Activated CD8-positive, alpha-beta T cell treated with anti-CD3 and anti-CD28 coated beads for 36 hours (primary cell): ENCODE measurements around the gene NWD2. TPM values are rescaled to one million over a fixed set of nuclear protein-coding genes. Genes with fewer than 3 reads are reported as not detected.
A peak's percentile ranks its signal among the peaks of the same experiment; 100 is the strongest.

Experiments
- ATAC-seq: fragments of 200-7000 bp; cut with Tn5 transposase; one replicate; pipeline ENCODE4 v1.10.0; 2021; ENCODE audit warnings: mild to moderate bottlenecking, moderate library complexity
- CTCF ChIA-PET: fragments of 350-600 bp; sonication (Branson Sonifier 250); formaldehyde crosslinking; loops from one replicate; lab custom pipeline; 2021; ENCODE audit warnings: antibody characterized with exemption; lab: Charles Lee
- POLR2A ChIA-PET: fragments of 350-600 bp; sonication (Branson Sonifier 250); formaldehyde crosslinking; loops from one replicate; lab custom pipeline; 2021; ENCODE audit warnings: antibody characterized with exemption; lab: Charles Lee
- DNase-seq: peaks from one replicate; pipeline ENCODE4 v3.0.0-alpha.2; 2020
- H3K27ac Mint-ChIP-seq: one replicate; pipeline ENCODE4 v1.8.0; 2021; ENCODE audit warnings: mild to moderate bottlenecking, mixed read lengths
- H3K27me3 Mint-ChIP-seq: one replicate; pipeline ENCODE4 v1.8.0; 2021; ENCODE audit warnings: mixed read lengths
- H3K36me3 Mint-ChIP-seq: one replicate; pipeline ENCODE4 v1.8.0; 2021; ENCODE audit warnings: low read depth, mixed read lengths
- H3K4me1 Mint-ChIP-seq: one replicate; pipeline ENCODE4 v1.8.0; 2021; ENCODE audit warnings: low read depth, mixed read lengths
- H3K4me3 Mint-ChIP-seq: one replicate; pipeline ENCODE4 v1.8.0; 2021; ENCODE audit warnings: mild to moderate bottlenecking, moderate library complexity, mixed read lengths
- H3K9me3 Mint-ChIP-seq: one replicate; pipeline ENCODE4 v1.8.0; 2021; ENCODE audit warnings: mixed read lengths
- intact Hi-C: fragments of 100-400 bp; cut with micrococcal nuclease; formaldehyde crosslinking; loops from one replicate; pipeline ENCODE4 v1.10.0; 2022
- total RNA-seq, 2 experiments: library from RNA; stranded (reverse); gene quantifications; one replicate each; pipeline ENCODE4 v1.2.3, GENCODE V29; 2021
- TF ChIP-seq, protein P1 (sequence below): fragments of 200-600 bp; IDR thresholded peaks from one replicate; pipeline ENCODE4 v1.8.0; 2022; ENCODE audit warnings: antibody characterized with exemption, mild to moderate bottlenecking

The NWD2 gene
- total RNA-seq, 2 experiments from 2014 or later = not detected

DNA sequence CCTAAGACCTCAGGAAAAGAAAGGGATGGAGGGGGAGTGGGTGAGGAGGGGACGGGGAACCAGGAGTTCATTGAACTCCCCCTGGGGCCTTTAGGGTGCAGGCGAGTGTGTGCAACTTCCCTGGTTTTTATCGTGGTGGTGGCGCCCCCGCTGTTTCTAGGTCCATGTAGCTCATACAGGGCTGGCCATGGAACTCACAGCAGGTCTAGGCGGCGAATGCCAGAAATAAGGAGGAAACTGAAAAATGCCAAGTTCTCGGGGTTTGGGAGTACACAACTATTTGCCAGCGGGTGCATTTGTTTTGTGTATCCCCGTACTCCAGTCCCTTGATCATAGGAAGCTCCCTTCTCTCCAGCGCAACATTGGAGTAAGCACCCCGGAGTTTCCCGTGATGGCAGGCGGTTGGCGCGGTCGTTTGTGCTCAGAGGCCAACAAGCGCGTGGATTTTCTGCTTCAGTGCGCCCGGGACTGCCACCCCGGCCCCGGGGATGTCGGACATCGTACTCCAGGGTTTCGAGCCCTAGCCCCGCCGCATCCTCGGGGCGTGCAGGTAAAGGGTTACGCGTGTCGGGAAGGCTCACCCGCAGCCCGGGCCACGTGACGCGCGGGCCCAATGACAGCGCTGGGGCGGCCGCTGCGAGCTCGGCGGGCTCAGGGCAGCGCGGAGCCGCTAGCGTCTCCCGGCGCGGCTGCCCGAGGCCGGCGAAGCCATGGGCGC, 208.9 kb downstream of the NWD2 start:
- H3K4me3 Mint-ChIP-seq = peak overlapping the region; percentile 59

GRCh38 chr4:37453999-37454800, 209.7 kb downstream of the NWD2 start:
- no peaks in the 10 kb centered on the region for H3K36me3 Mint-ChIP-seq
- DNase-seq (no peak), ATAC-seq (no peak)
- intact Hi-C loops = loop anchor here (1.0 to 10.0 kb wide), 2 partner anchors 112 to 341 kb away; no protein-coding TSS in a partner anchor
- H3K27me3 Mint-ChIP-seq = peaks cover 47% of the 10 kb centered on the region
- H3K4me1 Mint-ChIP-seq = peaks cover 15% of the 10 kb centered on the region
- no peak overlapping the region for H3K4me3 Mint-ChIP-seq
- no peak overlapping the region for H3K27ac Mint-ChIP-seq
- ChIA-PET POLR2A (interaction anchor here (0.6 to 1.9 kb wide), 2 partner anchors 110 to 438 kb away, joined by 3 to 4 read pairs; no protein-coding TSS in a partner anchor), CTCF (interaction anchor here (0.7 to 6.2 kb wide), 15 partner anchors 11 to 343 kb away, joined by 3 to 47 read pairs (median 4); no protein-coding TSS in a partner anchor)
- TF ChIP-seq, protein P1, sequence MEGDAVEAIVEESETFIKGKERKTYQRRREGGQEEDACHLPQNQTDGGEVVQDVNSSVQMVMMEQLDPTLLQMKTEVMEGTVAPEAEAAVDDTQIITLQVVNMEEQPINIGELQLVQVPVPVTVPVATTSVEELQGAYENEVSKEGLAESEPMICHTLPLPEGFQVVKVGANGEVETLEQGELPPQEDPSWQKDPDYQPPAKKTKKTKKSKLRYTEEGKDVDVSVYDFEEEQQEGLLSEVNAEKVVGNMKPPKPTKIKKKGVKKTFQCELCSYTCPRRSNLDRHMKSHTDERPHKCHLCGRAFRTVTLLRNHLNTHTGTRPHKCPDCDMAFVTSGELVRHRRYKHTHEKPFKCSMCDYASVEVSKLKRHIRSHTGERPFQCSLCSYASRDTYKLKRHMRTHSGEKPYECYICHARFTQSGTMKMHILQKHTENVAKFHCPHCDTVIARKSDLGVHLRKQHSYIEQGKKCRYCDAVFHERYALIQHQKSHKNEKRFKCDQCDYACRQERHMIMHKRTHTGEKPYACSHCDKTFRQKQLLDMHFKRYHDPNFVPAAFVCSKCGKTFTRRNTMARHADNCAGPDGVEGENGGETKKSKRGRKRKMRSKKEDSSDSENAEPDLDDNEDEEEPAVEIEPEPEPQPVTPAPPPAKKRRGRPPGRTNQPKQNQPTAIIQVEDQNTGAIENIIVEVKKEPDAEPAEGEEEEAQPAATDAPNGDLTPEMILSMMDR = no peak
- no peaks in the 10 kb centered on the region for H3K9me3 Mint-ChIP-seq

More for the DNA sequence above, 208.9 kb downstream of the NWD2 start:
- peak; percentile 48 for DNase-seq
- ATAC-seq = peak; percentile 91
- intact Hi-C loops = loop anchor here (1.0 to 10.0 kb wide), 2 partner anchors 113 to 341 kb away; no protein-coding TSS in a partner anchor
- Mint-ChIP-seq H3K9me3 (no peaks in the 10 kb centered on the region), H3K36me3 (no peaks in the 10 kb centered on the region), H3K27me3 (peaks cover 42% of the 10 kb centered on the region), H3K4me1 (peaks cover 15% of the 10 kb centered on the region), H3K27ac (no peak overlapping the region)
- CTCF ChIA-PET = interaction anchor here (0.7 to 6.2 kb wide), 24 partner anchors 11 to 582 kb away, joined by 3 to 47 read pairs (median 4); no protein-coding TSS in a partner anchor
- POLR2A ChIA-PET = interaction anchor here (0.6 to 1.9 kb wide), 2 partner anchors 111 to 439 kb away, joined by 3 to 4 read pairs; no protein-coding TSS in a partner anchor
- TF ChIP-seq, protein P1 = peak; percentile 6

GRCh38 chr4:37455301-37456131, 211.0 kb downstream of the NWD2 start:
- Mint-ChIP-seq H3K4me3 (no peak overlapping the region), H3K9me3 (no peaks in the 10 kb centered on the region), H3K36me3 (no peaks in the 10 kb centered on the region), H3K27ac (no peak overlapping the region), H3K4me1 (peaks cover 15% of the 10 kb centered on the region), H3K27me3 (peaks cover 49% of the 10 kb centered on the region)
- intact Hi-C loops = loop anchor here (10.0 kb wide), 1 partner anchor 339 kb away; no protein-coding TSS in a partner anchor
- ATAC-seq (no peak), DNase-seq (no peak)
- ChIA-PET POLR2A (no interaction called here), CTCF (interaction anchor here (1.1 to 6.2 kb wide), 4 partner anchors 10 to 111 kb away, joined by 3 to 47 read pairs (median 24); no protein-coding TSS in a partner anchor)
- TF ChIP-seq, protein P1 = no peak

GRCh38 chr4:37461801-37462200, 217.3 kb downstream of the NWD2 start:
- Mint-ChIP-seq H3K27ac (no peak overlapping the region), H3K36me3 (no peaks in the 10 kb centered on the region), H3K4me3 (no peak overlapping the region), H3K9me3 (no peaks in the 10 kb centered on the region), H3K4me1 (no peaks in the 10 kb centered on the region), H3K27me3 (peaks cover 25% of the 10 kb centered on the region)
- POLR2A ChIA-PET = no interaction called here
- TF ChIP-seq, protein P1 = no peak
- intact Hi-C loops = no loop called here
- ATAC-seq (no peak), DNase-seq (no peak)
- CTCF ChIA-PET = interaction anchor here (1.1 kb wide), 1 partner anchor 105 kb away, joined by 4 read pairs; no protein-coding TSS in a partner anchor
